ENCODE measurements around the gene SMURF2.

Gene SMURF2

GRCh38 chr17:64533784-64534183, 128.3 kb downstream of the SMURF2 start:
- DNase-seq, result no peak

GRCh38 chr17:64532409-64532808, 129.7 kb downstream of the SMURF2 start:
- DNase-seq, result no peak

GRCh38 chr17:64531955-64532371, 130.1 kb downstream of the SMURF2 start:
- DNase-seq, result no peak

GRCh38 chr17:64529221-64529620, 132.9 kb downstream of the SMURF2 start:
- no peak for DNase-seq

- no peak for DNase-seq
Measured at GRCh38 chr17:64527914-64528313, 134.2 kb downstream of the SMURF2 start.

- no peak for DNase-seq
Measured at GRCh38 chr17:64520359-64520758, 141.7 kb downstream of the SMURF2 start.

GRCh38 chr17:64519601-64520000, 142.5 kb downstream of the SMURF2 start:
- DNase-seq, result no peak

GRCh38 chr17:64515829-64516228, 146.3 kb downstream of the SMURF2 start:
- DNase-seq, result no peak

- DNase-seq, result no peak
Measured at GRCh38 chr17:64515419-64515818, 146.7 kb downstream of the SMURF2 start.

GRCh38 chr17:64509179-64509578, 152.9 kb downstream of the SMURF2 start:
- DNase-seq, result no peak

- no peak for DNase-seq
Measured at GRCh38 chr17:64508683-64509082, 153.4 kb downstream of the SMURF2 start.

GRCh38 chr17:64507413-64507782, 154.7 kb downstream of the SMURF2 start:
- DNase-seq, result peak; percentile 26

GRCh38 chr17:64506576-64507412, 155.3 kb downstream of the SMURF2 start, which contains the start of gene CEP95:
TSS of gene CEP95 (plus strand) at chr17:64506977. CDS start at chr17:64507098, 121 bp downstream.
- DNase-seq, result peak; percentile 96

GRCh38 chr17:64506201-64506575, 155.9 kb downstream of the SMURF2 start, which contains the start of gene DDX5:
TSS of gene DDX5 (minus strand) at chr17:64506289. CDS start at chr17:64506119, 170 bp downstream.
- DNase-seq, result peak; percentile 97

- DNase-seq, result peak; percentile 85
Measured at GRCh38 chr17:64505340-64506200, 156.5 kb downstream of the SMURF2 start.

- no peak for DNase-seq
Measured at GRCh38 chr17:64504769-64505339, 157.3 kb downstream of the SMURF2 start.

GRCh38 chr17:64503821-64504768, 158.0 kb downstream of the SMURF2 start:
- DNase-seq, result no peak

- DNase-seq, result no peak
Measured at GRCh38 chr17:64503341-64503740, 158.8 kb downstream of the SMURF2 start.

- DNase-seq, result no peak
Measured at GRCh38 chr17:64502809-64503208, 159.3 kb downstream of the SMURF2 start.

- DNase-seq, result no peak
Measured at GRCh38 chr17:64502021-64502420, 160.1 kb downstream of the SMURF2 start.

GRCh38 chr17:64500862-64501765, 161.0 kb downstream of the SMURF2 start:
- no peak for DNase-seq

All from activated naive CD4-positive, alpha-beta T cell treated with anti-CD3 and anti-CD28 coated beads, Interleukin-2, amount 50 U/mL, for 16 hours (primary cell).